PC-9 (cell line): ENCODE measurements around the gene HNRNPUL2.

ENCODE experiments used
- EZH2 ChIP-seq: fragments of 200-600 bp; sonication (generic); IDR thresholded peaks from 2 replicates; pipeline ENCODE4 v1.8.0; 2017; ENCODE audit warnings: antibody characterized with exemption, low read depth
- TF ChIP-seq, protein P1 (sequence below): fragments of 200-600 bp; sonication (generic); conservative IDR thresholded peaks from 2 replicates; pipeline ENCODE4 v1.6.1; 2017; ENCODE audit warnings: mixed run types, antibody characterized with exemption, mild to moderate bottlenecking, moderate library complexity

DNA sequence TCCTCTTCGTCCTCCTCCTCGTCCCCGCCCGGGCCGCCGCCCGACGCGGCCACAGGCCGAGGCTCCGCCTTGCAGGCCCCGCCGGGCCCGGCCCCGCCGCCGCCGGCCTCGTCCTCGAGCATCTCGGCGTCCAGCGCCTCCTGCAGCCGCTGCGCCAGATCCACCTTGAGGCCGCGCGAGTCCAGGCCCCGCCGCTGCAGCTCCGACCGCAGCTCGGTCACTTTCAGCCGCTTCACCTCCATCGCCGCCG, 417 bp downstream of the HNRNPUL2 start:
- TF ChIP-seq, protein P1, sequence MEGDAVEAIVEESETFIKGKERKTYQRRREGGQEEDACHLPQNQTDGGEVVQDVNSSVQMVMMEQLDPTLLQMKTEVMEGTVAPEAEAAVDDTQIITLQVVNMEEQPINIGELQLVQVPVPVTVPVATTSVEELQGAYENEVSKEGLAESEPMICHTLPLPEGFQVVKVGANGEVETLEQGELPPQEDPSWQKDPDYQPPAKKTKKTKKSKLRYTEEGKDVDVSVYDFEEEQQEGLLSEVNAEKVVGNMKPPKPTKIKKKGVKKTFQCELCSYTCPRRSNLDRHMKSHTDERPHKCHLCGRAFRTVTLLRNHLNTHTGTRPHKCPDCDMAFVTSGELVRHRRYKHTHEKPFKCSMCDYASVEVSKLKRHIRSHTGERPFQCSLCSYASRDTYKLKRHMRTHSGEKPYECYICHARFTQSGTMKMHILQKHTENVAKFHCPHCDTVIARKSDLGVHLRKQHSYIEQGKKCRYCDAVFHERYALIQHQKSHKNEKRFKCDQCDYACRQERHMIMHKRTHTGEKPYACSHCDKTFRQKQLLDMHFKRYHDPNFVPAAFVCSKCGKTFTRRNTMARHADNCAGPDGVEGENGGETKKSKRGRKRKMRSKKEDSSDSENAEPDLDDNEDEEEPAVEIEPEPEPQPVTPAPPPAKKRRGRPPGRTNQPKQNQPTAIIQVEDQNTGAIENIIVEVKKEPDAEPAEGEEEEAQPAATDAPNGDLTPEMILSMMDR: no peak
- no peak for TF ChIP-seq EZH2
